Neuron (in vitro differentiated cells): ENCODE measurements around the gene SPN.
"Not testable (repeated sequence)": the region's sequence is repeated elsewhere in the genome, so short reads cannot be mapped to it uniquely, and the experiment has no call there.

Source experiments
- H2AFZ ChIP-seq: one replicate; pipeline ENCODE4 v1.6.1; 2013; ENCODE audit warnings: low read depth, mild to moderate bottlenecking, inconsistent platforms, low read length, moderate library complexity
- H3K27me3 ChIP-seq: one replicate; pipeline ENCODE4 v1.6.1; 2013; ENCODE audit warnings: low read length; ENCODE audit not compliant: insufficient read depth
- H3K36me3 ChIP-seq: one replicate; pipeline ENCODE4 v1.6.1; 2013; ENCODE audit warnings: low read length; ENCODE audit not compliant: insufficient read depth
- H3K4me1 ChIP-seq: one replicate; pipeline ENCODE4 v1.6.1; 2013; ENCODE audit warnings: low read length; ENCODE audit not compliant: insufficient read depth
- H3K4me3 ChIP-seq: 2 replicates; pipeline ENCODE4 v1.5.1; 2013; ENCODE audit warnings: mild to moderate bottlenecking, low read length, moderate library complexity
- H3K9me3 ChIP-seq: one replicate; pipeline ENCODE4 v1.6.1; 2013; ENCODE audit warnings: low read length

SPN gene

DNA sequence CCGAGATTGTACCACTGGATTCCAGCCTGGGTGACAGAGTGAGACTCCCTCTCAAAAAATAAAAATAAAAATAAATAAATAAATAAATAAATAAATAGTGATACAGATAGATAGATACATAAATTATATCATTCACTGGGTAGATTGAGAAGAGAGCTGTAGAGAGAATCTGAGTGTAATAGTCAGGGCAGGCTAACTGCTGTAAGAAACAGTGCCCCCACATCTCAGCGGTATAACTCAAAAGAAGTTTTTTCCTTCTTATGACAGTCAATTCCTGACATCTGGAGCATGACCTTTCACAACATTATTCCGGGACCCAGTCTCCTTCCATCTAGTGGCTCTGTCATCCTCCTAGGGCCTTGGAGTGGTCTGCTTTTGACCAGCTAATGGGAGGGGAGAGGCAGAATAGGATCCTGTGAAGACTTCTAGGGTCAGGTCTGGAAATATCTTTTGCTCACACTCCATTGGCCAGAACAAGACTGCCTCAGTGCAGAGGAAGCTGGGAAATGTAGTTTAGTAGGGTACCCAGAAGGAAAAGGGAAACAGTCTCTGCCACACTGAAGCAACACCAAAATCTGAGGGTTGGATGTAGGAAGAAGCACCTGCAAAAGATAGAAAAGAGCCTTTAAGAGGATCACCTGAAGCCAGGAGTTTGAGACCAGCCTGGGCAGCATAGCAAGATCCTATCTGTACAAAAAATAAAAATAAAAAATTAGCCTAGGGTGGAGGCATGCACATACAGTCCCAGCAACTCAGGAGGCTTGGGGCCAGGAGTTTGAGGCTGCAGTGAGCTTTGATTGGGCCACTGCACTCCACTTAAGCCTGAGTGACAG lies 13.0 kb downstream of the SPN start:
- H3K4me3 ChIP-seq: no peak overlapping the region
- no peaks in the 10 kb centered on the region for H3K9me3 ChIP-seq
- H3K27me3 ChIP-seq: no peaks in the 10 kb centered on the region
- no peak overlapping the region for H2AFZ ChIP-seq
- peaks cover 14% of the 10 kb centered on the region for H3K4me1 ChIP-seq
- H3K36me3 ChIP-seq: no peaks in the 10 kb centered on the region

DNA sequence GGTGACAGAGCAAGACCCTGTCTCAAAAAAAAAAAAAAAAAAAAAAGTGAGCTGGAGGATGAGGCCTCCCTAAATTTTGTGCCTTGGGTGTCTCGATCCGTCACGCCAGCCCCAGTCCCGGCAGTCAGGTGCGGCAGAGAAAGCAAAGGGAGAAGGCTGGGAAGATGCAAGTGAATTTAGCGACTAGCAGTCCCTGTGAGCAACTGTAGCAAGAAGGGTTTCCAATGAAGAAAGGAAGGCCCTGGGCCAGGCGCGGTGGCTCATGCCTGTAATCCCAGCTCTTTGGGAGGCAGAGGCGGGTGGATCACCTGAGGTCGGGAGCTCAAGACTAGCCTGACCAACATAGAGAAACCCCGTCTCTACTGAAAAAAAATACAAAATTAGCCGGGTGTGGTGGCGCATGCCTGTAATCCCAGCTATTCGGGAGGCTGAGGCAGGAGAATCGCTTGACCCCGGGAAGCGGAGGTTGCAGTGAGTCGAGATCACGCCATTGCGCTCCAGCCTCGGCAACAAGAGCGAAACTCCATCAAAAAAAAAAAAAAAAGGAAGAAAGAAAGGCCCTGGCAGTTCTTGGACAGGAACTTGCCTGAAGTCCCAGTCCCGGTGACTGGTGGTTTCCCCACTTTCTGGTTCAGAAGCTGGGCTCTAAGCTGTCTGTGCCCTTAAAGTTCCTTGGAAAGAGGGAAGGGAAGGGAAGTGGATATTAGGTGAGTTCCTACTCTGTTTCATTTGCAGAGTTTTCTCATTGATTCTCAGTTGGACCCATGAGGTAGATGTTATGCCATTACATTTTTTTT lies 14.1 kb downstream of the SPN start:
- no peak overlapping the region for H2AFZ ChIP-seq
- H3K4me1 ChIP-seq: peaks cover 14% of the 10 kb centered on the region
- no peaks in the 10 kb centered on the region for H3K36me3 ChIP-seq
- no peaks in the 10 kb centered on the region for H3K27me3 ChIP-seq
- no peaks in the 10 kb centered on the region for H3K9me3 ChIP-seq
- H3K4me3 ChIP-seq: no peak overlapping the region

DNA sequence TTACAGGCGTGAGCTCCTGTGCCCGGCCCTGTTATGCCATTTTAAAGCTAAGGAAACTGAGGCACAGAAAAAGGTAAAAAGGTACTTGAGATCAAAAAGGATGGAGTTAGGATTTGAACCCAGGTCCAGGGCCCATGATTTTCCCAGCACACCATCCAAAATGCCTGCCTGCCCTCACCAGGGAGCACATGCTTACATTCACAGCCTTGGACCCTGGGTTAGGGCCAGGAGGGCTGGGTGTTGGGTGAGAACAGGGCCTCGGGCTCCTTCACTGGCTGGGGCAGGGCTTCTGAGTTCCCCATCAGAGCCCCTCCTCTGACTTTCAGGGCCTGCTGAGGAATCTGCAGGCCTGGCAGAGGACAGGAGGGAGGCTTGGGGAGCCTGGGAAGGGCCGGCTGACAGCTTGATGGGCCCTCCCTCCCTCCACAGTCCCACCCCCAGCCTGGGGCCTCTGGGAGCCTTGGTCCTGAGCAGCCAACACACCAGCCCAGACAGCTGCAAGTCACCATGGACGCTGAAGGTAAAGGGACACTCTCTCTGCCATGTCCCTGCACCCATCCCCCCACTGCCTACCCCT lies 15.7 kb downstream of the SPN start, which contains the start of gene QPRT:
QPRT (plus strand) TSS at position 490 of the 577 bp plus-strand sequence; CDS start at position 508, 18 bp downstream.
- peaks cover 13% of the 10 kb centered on the region for H3K4me1 ChIP-seq
- H3K9me3 ChIP-seq: no peaks in the 10 kb centered on the region
- peak within 1 kb of the TSS; percentile 32 for H2AFZ ChIP-seq
- peak within 1 kb of the TSS; percentile 54 for H3K4me3 ChIP-seq
- H3K27me3 ChIP-seq: no peaks in the 10 kb centered on the region
- no peaks in the 10 kb centered on the region for H3K36me3 ChIP-seq

DNA sequence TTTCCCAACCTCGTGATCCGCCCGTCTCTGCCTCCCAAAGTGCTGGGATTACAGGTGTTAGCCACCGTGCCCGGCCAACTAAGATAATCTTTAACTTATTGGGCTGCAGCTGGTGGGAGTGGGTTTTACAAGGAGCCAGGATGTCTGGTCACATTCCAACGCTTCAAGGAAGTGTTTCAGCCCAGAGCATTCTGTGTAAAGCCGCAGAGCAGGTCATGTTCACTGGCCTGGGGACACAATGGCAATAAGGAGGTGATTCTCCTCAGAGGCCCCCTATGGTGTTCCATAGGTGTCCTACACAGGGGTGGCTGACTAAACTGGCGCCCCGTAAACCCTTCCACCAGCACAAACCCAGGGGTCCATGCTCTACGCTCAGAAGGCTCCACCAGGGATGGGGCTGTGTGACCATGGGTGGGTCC lies 17.1 kb downstream of the SPN start:
- Histone ChIP-seq H2AFZ (no peak overlapping the region), H3K9me3 (no peaks in the 10 kb centered on the region), H3K27me3 (no peaks in the 10 kb centered on the region), H3K36me3 (peaks cover 3% of the 10 kb centered on the region), H3K4me3 (no peak overlapping the region), H3K4me1 (peaks cover 7% of the 10 kb centered on the region)

DNA sequence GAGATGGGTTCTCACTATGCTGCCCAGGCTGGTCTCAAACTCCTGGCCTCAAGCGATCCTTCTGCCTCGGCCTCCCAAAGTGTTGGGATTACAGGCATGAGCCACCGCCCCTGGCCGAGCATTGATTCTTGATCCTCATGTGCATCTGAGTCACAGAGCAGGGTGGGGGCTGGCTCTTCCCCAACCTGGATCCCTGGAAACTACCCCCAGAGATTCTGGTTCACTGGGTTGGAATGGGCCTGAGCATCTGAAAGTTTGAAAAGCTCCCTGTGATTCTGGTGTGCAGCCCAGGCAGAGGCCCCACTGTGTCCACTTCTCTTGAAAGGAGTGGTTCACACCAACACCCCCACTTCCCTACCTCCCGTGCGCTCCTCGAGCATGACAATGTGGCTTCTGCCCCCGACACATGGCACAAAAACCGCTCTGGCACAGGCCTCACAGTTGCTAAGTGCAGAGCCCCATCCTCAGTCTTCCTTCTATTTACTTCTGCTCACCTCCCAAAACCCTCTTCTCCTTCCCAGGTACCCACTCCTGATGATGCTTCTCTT lies 20.6 kb downstream of the SPN start:
- Histone ChIP-seq H2AFZ (no peak overlapping the region), H3K27me3 (no peaks in the 10 kb centered on the region), H3K9me3 (no peaks in the 10 kb centered on the region), H3K36me3 (peaks cover 3% of the 10 kb centered on the region), H3K4me3 (no peak overlapping the region), H3K4me1 (peaks cover 7% of the 10 kb centered on the region)

DNA sequence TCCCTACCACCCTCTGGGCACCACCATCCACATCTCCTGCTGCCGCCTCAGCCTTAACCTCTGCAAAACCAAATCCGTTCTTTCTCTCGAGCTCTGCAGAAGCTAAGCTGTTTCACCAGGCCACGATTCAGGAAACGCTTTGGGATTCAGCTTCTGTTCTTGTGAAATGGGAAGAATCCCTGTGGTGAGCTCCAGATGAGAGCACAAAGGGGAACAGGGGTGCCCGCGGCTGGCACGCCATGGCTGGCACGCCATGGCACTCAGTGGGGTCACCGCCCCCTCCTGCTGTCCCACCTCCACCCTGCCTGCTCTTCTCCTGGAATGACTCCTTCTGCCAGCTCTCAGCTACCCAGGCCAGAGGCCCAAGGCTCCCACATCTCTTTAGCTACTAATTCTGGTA lies 21.6 kb downstream of the SPN start:
- Histone ChIP-seq H3K4me3 (no peak overlapping the region), H3K27me3 (no peaks in the 10 kb centered on the region), H2AFZ (no peak overlapping the region)

DNA sequence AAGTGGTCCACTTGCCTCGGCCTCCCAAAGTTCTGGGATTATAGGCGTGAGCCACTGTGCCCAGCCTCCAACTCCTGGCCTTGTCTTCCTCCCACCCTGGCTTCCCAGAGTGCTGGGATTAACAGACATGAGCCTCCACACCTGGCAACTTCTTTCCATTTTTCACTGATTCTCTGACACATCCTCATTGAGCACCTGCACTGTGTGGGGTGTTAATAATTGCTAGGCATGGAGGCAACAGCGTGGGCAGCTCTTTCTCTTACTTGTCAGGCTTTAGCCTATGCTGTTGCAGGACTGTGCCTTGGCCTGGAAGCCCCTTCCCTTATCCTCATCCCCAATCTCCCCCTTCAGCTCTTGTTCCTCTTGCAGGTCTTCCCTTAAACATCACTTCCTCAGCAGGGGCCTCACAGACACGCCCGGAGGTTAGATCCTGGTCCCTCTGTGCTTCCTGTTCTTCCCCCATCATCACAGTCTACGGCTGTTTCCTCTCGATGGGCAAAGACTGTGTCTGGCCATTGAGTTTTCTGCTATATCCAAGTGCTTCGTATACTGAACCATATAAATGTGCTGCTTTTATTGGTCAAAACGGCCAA lies 23.8 kb downstream of the SPN start:
- no peaks in the 10 kb centered on the region for H3K4me1 ChIP-seq
- no peak overlapping the region for H2AFZ ChIP-seq
- peaks cover 10% of the 10 kb centered on the region for H3K9me3 ChIP-seq
- no peaks in the 10 kb centered on the region for H3K27me3 ChIP-seq
- no peak overlapping the region for H3K4me3 ChIP-seq
- peaks cover 3% of the 10 kb centered on the region for H3K36me3 ChIP-seq

More for the DNA sequence above, 21.6 kb downstream of the SPN start:
- peaks cover 1% of the 10 kb centered on the region for H3K4me1 ChIP-seq
- no peaks in the 10 kb centered on the region for H3K9me3 ChIP-seq
- H3K36me3 ChIP-seq: peaks cover 3% of the 10 kb centered on the region

DNA sequence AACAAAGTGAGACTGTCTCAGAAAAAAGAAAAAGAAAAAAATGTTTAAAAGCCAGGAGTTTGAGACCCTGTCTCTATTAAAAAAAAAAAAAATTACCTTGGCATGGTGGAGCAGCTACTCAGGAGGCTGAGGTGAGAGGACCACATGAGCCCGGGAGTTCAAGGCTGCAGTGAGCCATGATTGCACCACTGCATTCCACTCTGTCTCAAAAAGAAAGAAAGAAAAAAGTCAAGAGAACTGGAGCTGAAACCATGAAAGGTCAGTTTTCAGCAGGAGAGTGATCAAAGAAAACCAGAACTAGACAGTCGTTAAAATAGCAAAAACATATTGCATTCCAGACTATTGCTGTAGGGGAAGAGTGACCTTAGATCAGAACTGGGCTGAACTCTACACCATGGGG lies 24.7 kb downstream of the SPN start:
- peaks cover 3% of the 10 kb centered on the region for H3K36me3 ChIP-seq
- no peaks in the 10 kb centered on the region for H3K27me3 ChIP-seq
- no peak overlapping the region for H3K4me3 ChIP-seq
- H2AFZ ChIP-seq: no peak overlapping the region
- peaks cover 11% of the 10 kb centered on the region for H3K9me3 ChIP-seq
- no peaks in the 10 kb centered on the region for H3K4me1 ChIP-seq

DNA sequence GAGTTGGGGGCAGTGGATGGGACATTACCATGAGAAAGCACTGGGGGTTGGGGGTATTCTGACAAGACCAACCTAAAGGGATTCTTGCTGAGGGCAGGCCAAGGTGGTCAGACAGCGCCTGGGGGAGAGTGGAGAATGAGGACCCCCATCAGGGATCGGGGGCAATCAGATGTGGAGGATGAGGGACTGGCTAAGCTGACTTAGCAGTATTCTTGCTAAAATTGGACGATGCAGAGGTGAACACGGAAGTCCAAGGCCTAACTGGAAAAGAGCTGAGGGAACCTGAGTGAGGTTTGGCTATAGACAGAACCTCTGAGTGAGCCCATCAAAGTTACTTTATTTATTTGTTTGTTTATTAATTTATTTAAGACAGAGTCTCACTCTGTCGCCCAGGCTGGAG lies 25.1 kb downstream of the SPN start:
- Histone ChIP-seq H3K4me1 (no peaks in the 10 kb centered on the region), H3K4me3 (no peak overlapping the region), H3K9me3 (peaks cover 11% of the 10 kb centered on the region), H2AFZ (no peak overlapping the region), H3K36me3 (peaks cover 3% of the 10 kb centered on the region), H3K27me3 (no peaks in the 10 kb centered on the region)

DNA sequence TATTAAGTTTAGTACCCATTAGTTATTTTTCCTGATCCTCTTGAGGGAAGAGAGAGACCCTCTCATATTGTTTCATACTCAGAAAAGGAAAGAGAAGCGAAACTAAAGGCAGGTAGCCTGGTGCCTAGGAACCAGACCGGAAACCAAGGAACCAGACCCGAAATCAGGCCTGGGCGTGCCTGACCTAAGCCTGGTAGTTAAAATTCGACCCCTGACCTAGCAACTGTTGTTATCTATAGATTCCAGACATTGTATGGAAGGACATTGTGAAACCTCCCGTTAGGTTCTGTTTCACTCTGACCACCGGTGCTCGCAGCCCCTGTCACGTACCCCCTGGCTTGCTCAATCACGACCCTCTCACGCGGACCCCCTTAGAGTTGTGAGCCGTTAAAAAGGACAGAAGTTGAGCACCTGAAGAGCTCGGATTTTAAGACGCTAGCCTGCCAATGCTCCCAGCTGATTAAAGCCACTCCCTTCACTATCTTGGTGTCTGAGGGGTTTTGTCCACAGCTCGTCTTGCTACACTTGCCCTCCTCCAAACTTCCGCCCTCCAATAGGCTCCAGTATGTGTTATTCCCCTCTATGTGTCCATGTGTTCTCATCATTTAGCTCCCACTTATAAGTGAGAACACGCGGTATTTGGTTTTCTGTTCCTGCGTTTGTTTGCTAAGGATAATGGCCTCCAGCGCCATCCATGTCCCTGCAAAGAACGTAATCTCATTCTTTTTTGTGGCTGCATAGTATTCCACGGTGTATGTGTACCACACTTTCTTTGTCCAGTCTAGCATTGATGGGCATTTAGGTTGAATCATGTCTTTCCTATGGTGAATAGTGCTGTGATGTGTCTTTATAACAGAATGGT lies 26.7 kb downstream of the SPN start:
- H3K36me3 ChIP-seq, H3K27me3 ChIP-seq, H3K4me3 ChIP-seq, H3K4me1 ChIP-seq, H2AFZ ChIP-seq: not testable (repeated sequence)
- H3K9me3 ChIP-seq: peaks cover 11% of the 10 kb centered on the region

DNA sequence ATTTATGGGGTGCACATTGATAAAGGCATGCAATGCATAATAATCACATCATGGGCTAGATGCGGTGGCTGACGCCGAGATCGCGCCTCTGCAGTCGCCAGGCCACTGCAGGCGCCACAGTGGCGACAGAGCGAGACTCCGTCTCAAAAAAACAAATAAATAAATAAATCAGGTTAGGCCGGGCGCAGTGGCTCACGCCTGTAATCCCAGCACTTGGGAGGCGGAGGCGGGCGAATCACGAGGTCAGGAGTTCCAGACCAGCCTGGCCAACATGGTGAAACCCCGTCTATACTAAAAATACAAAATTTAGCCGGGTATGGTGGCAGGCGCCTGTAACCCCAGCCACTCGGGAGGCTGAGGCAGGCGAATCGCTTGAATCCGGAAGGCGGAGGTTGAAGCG lies 29.6 kb downstream of the SPN start:
- H3K27me3 ChIP-seq, H3K4me1 ChIP-seq, H3K36me3 ChIP-seq, H2AFZ ChIP-seq, H3K4me3 ChIP-seq: not testable (repeated sequence)
- peaks cover 13% of the 10 kb centered on the region for H3K9me3 ChIP-seq
